T-helper 2 cell treated with Interferon-gamma antibody and Interleukin-4, amounts not matched to agents 100 ng/mL and 5 ng/mL, for 36 hours (primary cell): ENCODE results near the gene C10orf90. TPM values are rescaled to one million over a fixed set of nuclear protein-coding genes. Genes with fewer than 3 reads are reported as not detected.
"Not testable (repeated sequence)": the region's sequence is repeated elsewhere in the genome, so short reads cannot be mapped to it uniquely, and the experiment has no call there.

Source experiments
- intact Hi-C: fragments of 100-400 bp; cut with micrococcal nuclease; formaldehyde crosslinking; loops from one replicate; pipeline ENCODE4 v1.15.1; 2023
- total RNA-seq: library from RNA; stranded (reverse); gene quantifications from 2 replicates; pipeline ENCODE4 v1.2.3, GENCODE V29; 2022

Gene C10orf90
- total RNA-seq, 1 donor from 2014 or later: not detected

DNA sequence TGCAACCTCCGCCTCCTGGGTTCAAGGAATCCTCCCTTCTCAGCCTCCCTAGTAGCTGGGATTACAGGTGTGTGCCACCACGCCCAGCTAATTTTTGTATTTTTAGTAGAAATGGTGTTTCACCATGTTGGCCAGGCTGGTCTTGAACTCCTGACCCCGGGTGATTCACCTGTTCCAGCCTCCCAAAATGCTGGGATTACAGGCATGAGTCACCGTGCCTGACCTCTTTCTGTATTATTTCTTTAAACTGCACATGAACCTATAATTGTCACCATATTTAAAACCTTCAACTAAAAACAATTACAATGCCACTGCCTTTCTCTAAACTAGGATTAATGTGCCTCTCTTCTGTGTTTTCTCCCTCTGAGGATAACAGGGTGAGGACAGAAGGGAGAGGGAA, 119.9 kb downstream of the C10orf90 start:
- intact Hi-C loops: not testable (repeated sequence)

DNA sequence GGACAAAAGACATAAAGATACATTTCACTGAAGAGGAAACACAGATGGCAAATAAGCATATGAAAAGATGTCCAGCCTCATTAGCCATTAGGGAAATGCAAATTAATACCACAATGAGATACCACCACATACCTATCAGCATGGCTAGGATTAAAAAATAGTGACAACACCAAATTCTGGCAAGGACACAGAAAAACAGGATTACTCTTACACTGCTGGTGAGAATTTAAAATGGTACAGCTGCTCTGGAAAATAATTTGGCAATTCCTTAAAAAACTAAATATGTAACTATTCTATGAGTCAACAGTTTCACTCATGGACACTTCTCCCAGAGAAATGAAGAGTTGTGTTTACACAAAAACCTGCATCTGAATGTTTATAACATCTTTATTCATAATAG, 121.1 kb downstream of the C10orf90 start:
- intact Hi-C loops: no loop called here

DNA sequence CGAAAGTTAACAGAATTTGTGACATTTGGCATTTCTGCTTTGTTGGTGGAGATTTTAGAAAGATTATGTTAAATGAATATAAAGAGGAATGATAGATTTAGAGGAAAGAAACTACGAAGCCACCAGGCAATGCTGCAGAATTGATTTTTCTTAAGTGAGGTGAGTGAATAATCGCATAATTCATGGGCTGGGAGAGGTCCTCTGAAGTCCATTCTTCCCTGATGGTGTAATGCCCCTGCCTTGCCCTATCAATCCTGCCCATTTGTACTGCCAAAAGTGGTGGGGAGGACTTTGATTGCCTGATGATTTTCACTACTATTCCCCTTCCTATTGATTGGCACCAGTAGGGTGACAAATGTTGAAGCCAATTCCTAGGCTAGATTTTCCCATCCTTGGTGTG, 125.9 kb downstream of the C10orf90 start:
- intact Hi-C loops: no loop called here

DNA sequence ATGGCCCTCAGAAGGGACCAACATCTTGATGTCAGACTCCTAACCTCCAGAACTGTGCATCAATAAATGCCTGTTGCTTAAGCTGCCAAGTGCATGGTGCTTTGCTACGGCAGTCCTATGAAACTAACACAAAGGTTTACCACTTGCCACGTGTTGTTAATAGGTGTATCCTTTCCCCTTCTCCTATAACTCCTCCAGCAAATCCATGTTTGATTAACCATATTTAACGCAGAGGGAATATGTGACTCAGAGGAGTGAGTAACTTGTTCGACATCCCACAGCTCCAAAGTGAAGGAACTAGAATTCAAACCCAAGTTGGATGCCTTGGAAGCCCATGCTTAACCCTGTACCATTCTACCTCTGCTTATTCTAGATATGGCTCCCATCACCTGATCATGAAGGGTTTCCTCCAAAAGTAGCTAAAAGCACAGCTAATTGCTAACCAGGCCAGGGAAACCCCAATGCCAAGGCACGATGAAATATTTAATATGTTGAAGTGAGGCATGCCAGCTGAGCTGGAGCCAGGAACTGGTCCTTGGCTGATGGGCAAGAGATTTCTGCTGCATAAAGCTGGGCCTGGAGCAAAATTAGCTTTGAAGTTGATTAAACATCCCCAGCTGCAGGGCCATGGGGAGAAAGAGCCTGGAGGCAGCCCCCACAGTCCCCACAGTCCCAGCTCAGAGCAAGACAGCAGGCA, 131.9 kb downstream of the C10orf90 start:
- intact Hi-C loops: no loop called here

DNA sequence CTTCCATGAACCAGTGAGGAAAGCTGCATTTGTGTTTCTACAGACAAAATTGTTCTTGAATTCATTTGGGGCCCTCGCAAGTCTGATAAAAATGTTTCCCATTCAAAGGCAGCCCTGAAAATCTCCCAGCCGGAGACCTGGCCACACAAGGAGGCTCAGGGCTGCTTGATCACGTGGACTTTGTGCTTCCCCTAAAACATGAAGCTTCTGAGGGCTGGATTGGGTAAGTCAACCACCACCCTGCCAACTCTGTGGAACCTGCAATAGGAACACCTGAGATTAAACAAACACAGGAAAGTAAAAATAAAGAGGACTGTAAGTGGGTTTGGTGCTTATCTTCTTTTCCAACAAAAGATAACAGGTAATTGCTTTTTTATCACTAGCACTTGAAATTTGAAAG, 133.8 kb downstream of the C10orf90 start:
- intact Hi-C loops: no loop called here

DNA sequence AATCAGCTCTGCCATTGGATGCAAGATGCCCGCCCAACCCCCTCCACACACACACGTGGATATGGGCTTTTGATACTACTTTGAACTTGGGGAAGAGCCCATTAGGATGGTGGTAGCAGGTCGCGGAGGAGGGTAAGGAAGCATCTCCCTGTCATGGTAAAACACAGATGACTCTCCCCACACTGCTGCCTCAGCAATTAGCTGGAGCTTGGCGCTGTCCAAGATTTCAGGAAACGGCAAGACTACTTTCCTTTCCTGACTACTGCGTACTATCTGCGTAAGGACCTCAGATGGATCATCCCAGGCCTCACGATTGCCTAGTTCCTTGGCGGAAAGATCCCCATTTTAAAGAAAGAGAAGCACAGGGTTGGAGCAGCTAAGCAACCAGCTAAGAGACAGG, 134.3 kb downstream of the C10orf90 start:
- intact Hi-C loops: no loop called here

DNA sequence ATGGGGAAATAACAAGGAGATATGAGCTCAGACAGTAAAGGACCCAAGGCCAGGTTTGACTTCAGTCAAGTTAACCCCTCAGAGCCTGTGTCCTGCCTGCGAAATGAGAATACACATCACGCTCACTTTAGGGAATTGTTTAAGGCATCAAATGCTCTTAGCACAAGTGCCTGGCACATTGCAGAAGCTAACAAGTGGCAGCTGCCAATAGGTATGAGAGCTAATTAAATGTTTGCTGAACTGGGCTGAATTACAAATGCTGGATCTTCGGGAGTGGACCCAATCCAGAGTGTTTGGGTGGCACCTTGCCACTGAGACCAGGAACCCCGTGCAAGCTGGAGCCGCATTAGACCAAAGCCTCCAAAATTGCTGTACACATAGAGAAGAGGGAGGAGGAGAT, 136.8 kb downstream of the C10orf90 start:
- intact Hi-C loops: no loop called here

DNA sequence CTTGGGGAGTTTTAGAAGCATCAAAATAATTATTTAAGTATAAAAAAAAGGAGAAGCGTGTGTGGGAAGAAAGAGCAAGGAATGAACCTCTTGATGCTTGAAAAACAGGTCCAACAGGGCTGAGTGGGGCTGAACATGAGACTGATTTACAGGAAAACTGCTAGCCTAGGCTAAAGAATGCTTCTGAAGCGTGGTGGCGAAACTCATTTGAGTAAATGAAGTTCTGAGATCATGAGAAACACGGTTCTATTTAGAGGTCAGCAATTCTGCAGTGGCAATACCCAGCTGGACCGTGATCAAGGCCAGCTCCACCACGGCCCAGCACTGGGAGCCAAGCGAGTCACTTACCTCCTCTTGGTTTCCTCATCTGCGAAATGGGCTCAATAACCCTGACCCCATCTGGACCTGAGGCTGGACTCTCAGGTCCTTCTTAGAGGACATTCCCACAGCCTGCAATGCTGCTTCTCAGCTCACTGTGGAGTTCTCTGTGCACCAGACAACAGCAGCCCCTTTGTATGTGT, 142.1 kb downstream of the C10orf90 start:
- intact Hi-C loops: no loop called here

DNA sequence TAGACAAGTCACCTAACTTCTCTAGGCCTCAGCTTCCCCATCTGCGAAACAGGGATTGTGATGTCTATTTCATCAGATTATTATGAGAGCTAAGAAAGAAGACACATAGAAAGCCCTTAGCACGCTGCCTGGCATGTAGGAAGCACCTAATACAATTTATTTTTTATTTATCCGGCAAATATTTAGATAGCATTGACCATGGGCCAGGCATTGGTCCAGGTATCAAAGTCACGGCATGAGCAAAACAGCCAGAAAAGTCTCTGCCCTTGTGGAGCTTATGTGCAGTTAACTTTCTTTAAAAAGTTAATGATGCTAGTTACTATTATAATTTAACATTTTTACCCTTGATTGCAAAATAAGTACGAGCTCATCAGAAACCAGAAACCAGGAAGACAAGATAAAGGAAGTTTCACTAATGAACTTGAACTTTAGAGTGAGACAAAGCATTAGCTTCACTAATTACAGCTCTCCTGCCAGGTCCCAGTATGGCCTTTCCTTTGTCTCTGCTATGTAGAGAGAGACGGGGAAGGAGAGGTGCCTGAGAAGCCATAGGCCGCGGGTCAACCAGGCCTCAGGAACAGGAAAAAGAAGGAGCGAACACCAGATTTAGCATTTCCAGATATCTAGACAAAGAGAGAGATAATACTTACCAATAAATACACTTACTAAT, 142.7 kb downstream of the C10orf90 start:
- intact Hi-C loops: no loop called here

DNA sequence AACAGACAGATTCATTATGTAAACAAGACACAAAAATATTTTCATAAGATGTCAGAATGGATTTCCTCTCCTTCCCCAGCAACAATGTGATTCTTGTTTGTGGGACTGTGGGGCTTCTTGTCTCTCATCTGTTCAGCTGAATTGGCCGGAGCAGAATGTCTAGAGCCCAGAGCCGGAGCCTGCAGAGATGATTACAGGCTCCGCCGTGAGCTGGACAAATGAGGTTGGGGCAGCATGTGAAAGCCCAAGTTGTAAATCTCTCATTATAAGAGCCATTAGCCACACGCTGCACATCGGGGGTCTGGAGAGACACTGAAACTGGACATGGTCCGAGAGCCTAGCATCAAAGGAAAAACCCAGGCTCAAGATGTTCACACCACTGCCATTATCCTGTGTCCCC, 145.2 kb downstream of the C10orf90 start:
- intact Hi-C loops: no loop called here

DNA sequence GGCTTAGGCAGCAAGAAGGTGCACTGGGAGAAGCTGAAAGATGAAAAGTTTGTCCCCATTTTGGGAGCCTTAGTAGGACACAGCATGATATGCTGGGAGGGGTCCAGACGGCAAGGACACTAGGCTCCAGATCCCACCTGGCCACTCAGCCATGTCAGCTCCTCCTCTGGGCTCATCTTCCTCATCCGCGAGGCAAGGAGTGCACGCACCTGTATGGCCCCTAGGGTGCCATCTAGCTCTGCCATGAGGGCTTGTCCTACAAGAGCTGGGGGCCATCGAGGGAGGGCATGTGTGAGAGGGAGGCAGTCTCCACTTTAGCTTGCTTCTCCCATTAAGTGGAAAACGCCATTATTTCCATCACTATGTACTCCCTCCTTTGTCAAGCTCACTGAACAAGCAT, 146.0 kb downstream of the C10orf90 start:
- intact Hi-C loops: no loop called here

DNA sequence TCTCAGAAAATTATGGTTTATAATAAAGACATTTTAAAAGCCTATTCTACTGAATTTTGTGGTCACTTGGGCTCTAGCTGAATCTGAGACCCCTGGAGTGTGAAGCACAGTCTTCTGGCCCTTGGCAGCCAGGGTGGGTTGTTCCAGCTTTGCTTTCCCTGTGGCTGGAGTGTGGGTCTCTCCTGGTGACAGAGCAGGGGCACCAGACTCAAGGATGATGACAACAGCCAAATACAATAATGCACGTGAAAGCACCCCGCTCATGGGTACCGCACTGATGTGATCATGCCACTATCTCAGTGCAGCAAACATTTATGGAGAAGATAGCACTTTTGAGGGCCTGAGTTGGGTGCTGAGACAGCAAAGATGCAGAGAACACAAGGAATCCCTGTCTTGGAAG, 147.4 kb downstream of the C10orf90 start:
- intact Hi-C loops: no loop called here

DNA sequence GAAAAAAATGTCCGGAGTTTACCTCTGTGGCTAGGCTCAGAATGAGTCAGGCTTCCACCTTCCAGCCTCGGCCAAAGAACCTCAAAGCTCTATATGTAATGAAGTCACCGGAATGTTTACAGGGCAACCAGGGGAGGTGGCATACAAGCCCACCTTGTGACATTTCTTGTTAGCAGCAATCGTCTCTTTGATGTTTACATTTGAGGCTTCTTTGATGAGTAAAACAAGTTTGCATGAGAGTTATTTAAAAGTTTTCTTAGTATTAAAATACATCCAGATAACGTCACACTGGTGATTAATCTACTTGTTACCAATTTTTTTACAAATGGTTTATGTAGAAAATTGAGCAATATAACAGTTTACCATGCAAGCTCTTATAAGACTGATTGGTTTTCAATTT, 149.1 kb downstream of the C10orf90 start:
- intact Hi-C loops: no loop called here

DNA sequence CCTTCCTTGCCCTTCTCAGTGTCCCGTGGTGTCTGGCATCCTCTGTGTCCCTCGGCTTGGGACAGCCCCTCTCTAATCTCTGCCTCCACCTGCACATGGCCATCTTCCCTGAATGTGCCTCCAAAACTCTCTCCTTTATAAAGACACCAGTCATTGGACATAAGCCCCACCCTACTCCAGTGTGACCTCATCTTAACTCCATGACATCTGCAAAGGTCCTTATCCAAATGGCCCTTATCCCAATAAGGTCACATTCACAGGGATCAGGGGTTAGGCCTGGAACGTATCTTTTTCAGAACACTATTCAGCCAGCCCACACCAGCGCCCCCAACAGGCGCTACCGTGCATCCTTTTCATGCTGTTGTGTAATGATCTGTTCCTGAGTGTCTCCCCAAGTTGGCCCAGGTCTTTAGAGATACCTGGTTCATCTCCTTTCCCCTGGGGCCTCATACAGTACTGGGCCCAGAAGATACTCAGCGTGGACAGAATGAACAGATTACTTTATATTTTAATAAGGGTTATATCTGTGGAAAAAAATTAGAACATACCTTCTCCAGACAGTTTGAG, 149.7 kb downstream of the C10orf90 start:
- intact Hi-C loops: no loop called here

DNA sequence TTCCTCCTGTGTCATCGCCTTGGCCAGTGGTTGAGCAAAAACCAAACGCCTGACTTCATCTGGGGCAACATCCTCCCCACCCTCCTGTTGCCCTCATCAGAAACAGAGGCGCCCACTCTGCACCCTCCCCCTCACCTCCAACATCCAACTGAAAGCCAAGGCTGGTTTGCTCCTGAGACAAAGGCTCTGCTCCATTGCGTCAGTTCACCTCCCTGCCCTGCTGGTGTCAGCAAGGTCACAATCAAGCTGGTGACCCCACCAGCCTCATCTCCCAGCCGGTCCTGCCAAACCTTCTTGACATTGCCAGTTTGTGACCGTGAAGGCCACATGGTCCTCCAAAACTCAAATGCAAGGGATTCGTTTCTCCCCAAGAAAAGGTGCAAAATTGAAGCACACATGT, 150.5 kb downstream of the C10orf90 start:
- intact Hi-C loops: no loop called here

DNA sequence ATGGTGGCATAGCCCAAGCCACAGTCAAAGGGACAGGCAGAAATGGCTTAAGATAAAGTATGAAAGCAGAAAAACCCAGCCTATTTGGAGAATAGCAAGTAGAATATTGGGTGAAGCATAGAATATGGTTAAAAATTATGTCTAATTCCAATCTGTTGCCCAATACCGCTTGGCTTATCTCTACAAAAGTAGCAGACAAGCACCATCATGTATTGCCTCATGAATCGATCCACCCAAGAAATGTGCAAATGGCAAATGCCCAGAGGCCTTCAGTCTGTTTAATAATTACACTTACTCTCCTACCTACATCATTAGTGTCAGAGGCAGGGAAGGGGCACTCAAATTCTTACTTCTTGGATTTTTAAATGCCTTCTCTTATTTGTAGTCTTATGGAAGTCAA, 151.3 kb downstream of the C10orf90 start:
- intact Hi-C loops: no loop called here

DNA sequence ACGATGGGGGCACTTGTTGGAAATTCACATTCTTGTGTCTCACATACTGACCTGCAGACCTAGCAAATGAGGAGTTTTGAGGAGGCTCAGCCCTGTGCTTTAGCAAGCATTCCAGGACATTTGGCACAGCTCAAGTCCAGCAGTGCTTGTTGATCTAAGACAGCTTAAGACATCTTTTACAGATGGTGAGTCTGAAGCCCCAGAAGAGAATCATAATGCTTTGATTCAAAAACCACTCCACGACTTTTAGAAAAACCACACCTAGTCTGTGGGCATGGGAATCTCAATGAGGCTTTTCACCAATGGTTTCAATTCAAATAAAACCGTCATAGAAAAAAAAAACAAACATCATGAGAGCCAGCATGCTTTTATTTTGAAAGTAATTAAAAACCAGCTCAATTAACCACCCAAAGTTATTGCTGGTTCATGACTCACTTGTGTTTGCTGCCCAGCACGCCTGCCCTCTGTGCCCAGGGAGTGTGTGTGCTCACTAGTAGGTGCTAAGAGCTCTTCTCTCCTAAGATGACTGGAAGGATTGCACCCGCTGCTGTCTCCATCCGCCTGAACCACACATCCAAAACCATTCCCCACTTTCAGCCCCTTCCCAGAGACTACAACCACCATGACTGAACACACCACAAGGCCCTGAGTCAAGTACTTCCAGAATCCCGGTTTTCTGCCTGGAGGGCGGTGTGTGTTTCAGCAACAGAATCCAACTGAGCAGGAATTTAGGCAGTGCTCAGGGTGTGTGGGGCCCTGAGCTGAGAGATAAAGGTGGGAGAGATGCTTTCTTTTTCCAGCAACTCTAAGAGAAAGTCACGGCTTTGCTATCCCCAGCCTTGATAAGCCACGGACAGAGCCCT, 152.0 kb downstream of the C10orf90 start:
- intact Hi-C loops: no loop called here

DNA sequence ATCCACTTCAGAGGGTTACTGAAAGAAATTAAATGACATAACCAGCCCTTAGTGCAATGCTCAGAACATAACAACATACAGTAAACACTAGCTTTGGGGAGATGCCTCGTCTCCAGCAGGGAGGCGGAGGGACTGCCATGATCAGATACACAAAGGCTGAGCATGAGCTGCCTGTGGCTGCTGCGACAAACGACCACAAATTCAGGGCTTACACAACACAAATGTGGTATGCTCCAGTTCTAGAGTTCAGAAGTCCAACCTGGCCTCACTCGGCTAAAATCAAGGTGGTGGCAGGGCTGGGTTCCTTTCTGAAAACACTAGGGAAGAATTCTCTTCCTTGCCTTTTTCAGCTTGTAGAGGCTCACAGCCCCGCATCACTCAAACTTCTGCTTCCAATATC, 154.0 kb downstream of the C10orf90 start:
- intact Hi-C loops: no loop called here

DNA sequence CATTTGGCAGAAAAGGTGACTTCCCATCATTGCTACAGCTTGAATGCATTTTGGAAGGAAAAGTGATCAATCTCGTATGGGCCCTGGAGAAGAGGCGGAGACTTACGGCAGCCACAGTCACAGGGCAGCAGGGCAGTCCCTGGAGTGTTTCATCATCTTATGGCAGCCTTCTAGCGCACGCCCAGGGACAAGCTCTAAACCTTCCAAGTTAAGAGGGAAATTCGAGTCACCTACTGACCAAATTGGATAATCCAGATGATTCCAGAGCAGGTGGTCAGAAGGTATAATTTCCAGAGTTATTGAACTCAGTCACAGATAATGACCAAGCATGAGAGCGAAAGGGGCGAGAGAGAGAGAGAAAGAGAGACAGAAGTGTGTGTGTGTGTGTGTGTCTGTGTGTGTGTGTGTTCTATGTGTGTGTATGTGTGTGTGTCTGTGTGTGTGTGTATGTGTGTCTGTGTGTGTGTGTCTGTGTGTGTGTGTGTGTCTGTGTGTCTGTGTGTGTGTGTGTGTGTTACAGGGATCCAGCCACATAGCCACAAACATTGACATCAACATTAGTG, 158.5 kb downstream of the C10orf90 start:
- intact Hi-C loops: no loop called here

DNA sequence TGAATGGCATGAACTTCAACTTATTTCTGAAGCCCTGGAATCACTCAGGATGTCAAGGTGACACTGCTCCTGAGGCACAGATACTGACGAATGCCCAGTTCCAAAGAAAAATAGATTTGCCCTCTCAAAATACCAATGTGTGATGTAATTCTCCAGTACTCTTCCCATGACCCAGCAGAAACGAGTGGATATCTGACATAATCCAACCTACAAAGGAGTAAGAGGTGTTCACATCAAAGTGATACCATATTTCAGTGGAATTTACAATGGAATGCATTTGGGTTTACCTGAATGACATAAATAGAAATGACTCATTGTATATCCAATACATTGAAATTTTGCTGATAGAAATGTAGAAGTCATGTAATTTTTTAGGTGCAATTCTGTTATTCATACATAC, 161.3 kb downstream of the C10orf90 start:
- intact Hi-C loops: loop anchor here (10.0 kb wide), 1 partner anchor 644 kb away; no protein-coding TSS in a partner anchor

DNA sequence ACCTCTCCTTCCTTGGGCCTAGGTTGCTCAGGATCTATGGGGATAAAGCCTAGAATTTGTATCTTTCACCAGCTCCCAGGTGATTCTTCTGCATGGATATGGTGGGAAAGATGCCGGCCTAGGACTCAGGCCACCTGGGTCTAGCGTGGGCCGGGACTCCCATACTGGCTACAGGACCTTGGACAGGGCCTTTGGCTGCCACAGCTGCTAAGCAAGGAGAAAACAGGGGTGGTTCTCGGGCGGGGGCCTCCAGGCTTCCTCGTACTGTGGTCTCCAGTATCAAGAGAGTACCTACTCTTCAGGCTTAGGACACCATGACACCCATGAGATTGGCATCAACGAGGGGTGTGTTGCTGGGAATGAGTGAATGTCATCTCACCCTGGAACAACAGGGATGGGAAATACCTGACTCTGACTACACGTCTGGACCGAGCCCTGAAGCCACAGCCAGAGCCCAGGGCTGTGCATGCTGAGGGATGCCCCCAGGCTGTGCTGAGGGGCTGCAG, 161.9 kb downstream of the C10orf90 start:
- intact Hi-C loops: loop anchor here (10.0 kb wide), 1 partner anchor 644 kb away; no protein-coding TSS in a partner anchor
